Measurements from ENCODE around the gene RPS19BP1. TPM values are rescaled to one million over a fixed set of nuclear protein-coding genes. Genes with fewer than 3 reads are reported as not detected.
A peak's percentile ranks its signal among the peaks of the same experiment; 100 is the strongest.

Gene RPS19BP1
- polyA plus RNA-seq, 2 of the 4 experiments (the other 2 are of a cell fraction) = 51.1 to 74.0 TPM

GRCh38 chr22:39524089-39524752, 8.3 kb downstream of the RPS19BP1 start:
- peaks cover 23% of the 10 kb centered on the region for H3K4me1 ChIP-seq
- peak overlapping the region in 1 of 2 experiments; percentile 36; a peak in 1 of 6 replicates for H3K27ac ChIP-seq
- WGBS (ENCODE audit: missing lambda C conversion rate) = 85% methylated on average over 12 of the region's 13 CpGs
- H3K4me3 ChIP-seq = no peak overlapping the region
- DNase-seq (ENCODE audit: low read depth in 1 of 2, low spot score in 1 of 2) (no peak), ATAC-seq (no peak), FAIRE-seq (no peak)
- H3K9me3 ChIP-seq = no peaks in the 10 kb centered on the region
- H3K4me2 ChIP-seq = peak overlapping the region; percentile 99; the same call in 2 of the 3 replicates
- TF ChIP-seq POLR2AphosphoS2 (conservative IDR thresholded peaks at IDR 0.05; ENCODE audit: low read length) = peak; percentile 79; the same call in 1 of the 2 replicates
- no peak for TF ChIP-seq MAZ (IDR thresholded peaks at IDR 0.05; ENCODE audit: borderline replicate concordance, low read depth, low read length)
- TF ChIP-seq JUN (IDR thresholded peaks at IDR 0.05) = 0 out of 5 replicates have a peak, but pooled peaks of 1 of the 2 experiments have one; percentile 17
- no peak for TF ChIP-seq REST (IDR thresholded peaks at IDR 0.05)
- no peak for TF ChIP-seq NFE2L2 (conservative IDR thresholded peaks at IDR 0.05; ENCODE audit: low read length)
- no peak for TF ChIP-seq FOSL2 (IDR thresholded peaks at IDR 0.05)
- no peak for TF ChIP-seq FOSL2 (CRISPR knock-in tag; IDR thresholded peaks at IDR 0.05)
- no peak for TF ChIP-seq ESRRA (IDR thresholded peaks at IDR 0.05; ENCODE audit: borderline replicate concordance, low read length)
- CTCF ChIA-PET = interaction anchor here (1.0 to 8.9 kb wide), 5 partner anchors 8 to 501 kb away, joined by 3 to 80 read pairs (median 6); no protein-coding TSS in a partner anchor
- POLR2A ChIA-PET = no interaction called here

GRCh38 chr22:39522567-39523300, 9.8 kb downstream of the RPS19BP1 start:
- peak overlapping the region; percentile 3 to 96; a peak in 5 of 6 replicates for H3K27ac ChIP-seq
- peaks cover 25% of the 10 kb centered on the region for H3K4me1 ChIP-seq
- H3K9me3 ChIP-seq = no peaks in the 10 kb centered on the region
- FAIRE-seq (no peak), DNase-seq (ENCODE audit: low read depth in 1 of 2, low spot score in 1 of 2) (peak; percentile 32 to 41), ATAC-seq (no peak)
- CTCF ChIA-PET = interaction anchor here (0.8 to 1.4 kb wide), 5 partner anchors 12 to 514 kb away, joined by 3 to 4 read pairs (median 3); no protein-coding TSS in a partner anchor
- POLR2A ChIA-PET = interaction anchor here (0.6 to 1.4 kb wide), 5 partner anchors 8 to 847 kb away, joined by 3 to 5 read pairs (median 3); partner anchors contain the start of genes MIEF1 and SGSM3
- H3K4me3 ChIP-seq = peak overlapping the region; percentile 98
- WGBS (ENCODE audit: missing lambda C conversion rate) = 31% methylated on average over 12 of the region's 14 CpGs
- peak overlapping the region; percentile 99 for H3K4me2 ChIP-seq
- TF ChIP-seq RARB (CRISPR knock-in tag; IDR thresholded peaks at IDR 0.05) (peak; percentile 82; the same call in 1 of the 2 replicates), MAX (IDR thresholded peaks at IDR 0.05) (no peak), ESRRA (IDR thresholded peaks at IDR 0.05; ENCODE audit: borderline replicate concordance, low read length) (no peak), HES2 (IDR thresholded peaks at IDR 0.05) (no peak), FOSB (CRISPR knock-in tag; IDR thresholded peaks at IDR 0.05) (peak; percentile 86), NFE2L2 (conservative IDR thresholded peaks at IDR 0.05; ENCODE audit: low read length) (no peak), MAZ (IDR thresholded peaks at IDR 0.05; ENCODE audit: borderline replicate concordance, low read depth, low read length) (no peak), POLR2AphosphoS2 (conservative IDR thresholded peaks at IDR 0.05; ENCODE audit: low read length) (no peak; the same call in none of the 2 replicates), ELK1 (IDR thresholded peaks at IDR 0.05; ENCODE audit: low read depth, low read length) (no peak), FOSL2 (IDR thresholded peaks at IDR 0.05) (no peak), FOSL2 (CRISPR knock-in tag; IDR thresholded peaks at IDR 0.05) (peak; percentile 10; the same call in 1 of the 2 replicates), POLR2A (IDR thresholded peaks at IDR 0.05; ENCODE audit: low read length) (0 out of 2 replicates have a peak, but pooled peaks have one; percentile 12), REST (IDR thresholded peaks at IDR 0.05) (no peak), PHF8 (IDR thresholded peaks at IDR 0.05; ENCODE audit: borderline replicate concordance, low read depth) (no peak), RCOR1 (IDR thresholded peaks at IDR 0.05; ENCODE audit: low read depth, low read length) (no peak), ATOH8 (CRISPR knock-in tag; IDR thresholded peaks at IDR 0.05; ENCODE audit: low read depth) (no peak), CBX2 (IDR thresholded peaks at IDR 0.05; ENCODE audit: borderline replicate concordance, low read depth) (no peak), TFCP2L1 (CRISPR knock-in tag; IDR thresholded peaks at IDR 0.05) (peak; percentile 89), GATA3 (IDR thresholded peaks at IDR 0.05; ENCODE audit: borderline replicate concordance) (no peak), HEYL (CRISPR knock-in tag; IDR thresholded peaks at IDR 0.05) (no peak), ZC3H11A (IDR thresholded peaks at IDR 0.05) (no peak), EHF (CRISPR knock-in tag; IDR thresholded peaks at IDR 0.05) (no peak)
